NCI-H146 treated with DMSO at 0.1 percent for 48 hours (cell line): ENCODE measurements around the gene PPAN.

ENCODE experiments used
- DNase-seq: peaks from one replicate; lab custom pipeline; 2025; ENCODE audit not compliant: unreplicated experiment; lab: John Stamatoyannopoulos, UW

The PPAN gene

GRCh38 chr19:10138879-10139795 is 33.0 kb downstream of the PPAN start:
- DNase-seq, result no peak

- DNase-seq, result no peak
Observed at GRCh38 chr19:10139952-10140351, 33.8 kb downstream of the PPAN start.

GRCh38 chr19:10141479-10141878 is 35.3 kb downstream of the PPAN start:
- DNase-seq, result no peak

- DNase-seq, result no peak
Observed at GRCh38 chr19:10141973-10142372, 35.8 kb downstream of the PPAN start.

- no peak for DNase-seq
Observed at GRCh38 chr19:10142701-10143375, 36.7 kb downstream of the PPAN start.

- DNase-seq, result no peak
Observed at GRCh38 chr19:10143681-10144080, 37.5 kb downstream of the PPAN start.

- DNase-seq, result no peak
Observed at GRCh38 chr19:10144361-10144760, 38.2 kb downstream of the PPAN start.

- no peak for DNase-seq
Observed at GRCh38 chr19:10145031-10145430, 38.9 kb downstream of the PPAN start.

- DNase-seq, result no peak
Observed at GRCh38 chr19:10146142-10146541, 40.0 kb downstream of the PPAN start.

GRCh38 chr19:10149427-10149826 is 43.3 kb downstream of the PPAN start:
- DNase-seq, result no peak

GRCh38 chr19:10151521-10151920 is 45.4 kb downstream of the PPAN start:
- DNase-seq, result no peak

- DNase-seq, result no peak
Observed at GRCh38 chr19:10152100-10152499, 45.9 kb downstream of the PPAN start.

GRCh38 chr19:10155839-10156238 is 49.7 kb downstream of the PPAN start:
- DNase-seq, result no peak

GRCh38 chr19:10158071-10158470 is 51.9 kb downstream of the PPAN start:
- no peak for DNase-seq

- DNase-seq, result no peak
Observed at GRCh38 chr19:10158485-10158884, 52.3 kb downstream of the PPAN start.

GRCh38 chr19:10159610-10160009 is 53.4 kb downstream of the PPAN start:
- DNase-seq, result no peak
